22Rv1 (cell line): ENCODE results near the gene ARHGAP33.

ENCODE experiments used
- CTCF ChIP-seq: fragments of 450-650 bp; IDR thresholded peaks from 2 replicates; pipeline ENCODE4 v1.5.1; 2017; ENCODE audit warnings: mild to moderate bottlenecking
- ZFX ChIP-seq: fragments of 450-650 bp; IDR thresholded peaks from 2 replicates; pipeline ENCODE4 v1.6.1; 2017; ENCODE audit warnings: antibody characterized with exemption, borderline replicate concordance

- TF ChIP-seq CTCF (no peak), ZFX (no peak)
Observed at GRCh38 chr19:35730326-35730725, 45.0 kb upstream of the ARHGAP33 start.
